Measurements from ENCODE around the gene DAAM2. TPM values are rescaled to one million over a fixed set of nuclear protein-coding genes. Genes with fewer than 3 reads are reported as not detected.

DAAM2 gene
- polyA plus RNA-seq, 1 of the 3 experiments (the other 2 are of a cell fraction) = 0.20 TPM

GRCh38 chr6:39806278-39806677 lies 14.1 kb downstream of the DAAM2 start:
- Histone ChIP-seq H2AFZ (ENCODE audit: low read depth) (no peak overlapping the region), H3K9me2 (no peaks in the 10 kb centered on the region), H3K9me3 (no peaks in the 10 kb centered on the region), H3F3A (replicated peaks; ENCODE audit: insufficient read depth) (no peaks in the 10 kb centered on the region), H3K27ac (ENCODE audit: low read depth in 2 of 2, low read length in 1 of 2) (no peak overlapping the region), H3K36me3 (replicated peaks in 1 of 2; ENCODE audit: control insufficient read depth in 1 of 2, insufficient read depth in 2 of 2, low read length in 1 of 2) (no peaks in the 10 kb centered on the region), H3K79me2 (ENCODE audit: insufficient read depth) (no peaks in the 10 kb centered on the region), H3K4me2 (no peak overlapping the region), H4K20me1 (ENCODE audit: insufficient read depth) (no peaks in the 10 kb centered on the region), H3K4me1 (ENCODE audit: control insufficient read depth in 1 of 2, insufficient read depth in 2 of 2, low read depth in 1 of 2, low read length in 1 of 2) (peaks cover 0 to 3% of the 10 kb centered on the region in 2 experiments; a peak in 1 of 4 replicates), H3K9ac (no peak overlapping the region), H3K4me3 (ENCODE audit: low read depth in 2 of 2, low read length in 1 of 2) (no peak overlapping the region), H3K27me3 (ENCODE audit: insufficient read depth) (peaks cover 6% of the 10 kb centered on the region)
- no peak for DNase-seq
- ChIA-PET CTCF (no interaction called here), POLR2A (no interaction called here)
- 31% methylated on average over 1 of the region's 1 CpG for WGBS (ENCODE audit: low lambda C conversion rate)
- no peak for TF ChIP-seq FOXJ3 (CRISPR knock-in tag; IDR thresholded peaks at IDR 0.05)
- no peak for TF ChIP-seq NRF1 (IDR thresholded peaks at IDR 0.05; ENCODE audit: low read depth, low read length)
- no peak for TF ChIP-seq RXRA (IDR thresholded peaks at IDR 0.05; ENCODE audit: borderline replicate concordance, low read depth)
- no peak for TF ChIP-seq GABPA (IDR thresholded peaks at IDR 0.05; ENCODE audit: low read depth)
- TF ChIP-seq FOXM1 (IDR thresholded peaks at IDR 0.05; ENCODE audit: low read depth) = no peak
- TF ChIP-seq CTCF (IDR thresholded peaks at IDR 0.05) = no peak
- no peak for TF ChIP-seq RAD21 (IDR thresholded peaks at IDR 0.05; ENCODE audit: low read length)
- TF ChIP-seq USF1 (IDR thresholded peaks at IDR 0.05; ENCODE audit: borderline replicate concordance, low read depth) = no peak
- no peak for TF ChIP-seq POLR2AphosphoS5 (IDR thresholded peaks at IDR 0.05; ENCODE audit: low read depth, low read length)
- no peak for TF ChIP-seq RFX5 (IDR thresholded peaks at IDR 0.05; ENCODE audit: low read length)
- no peak for TF ChIP-seq TAF1 (IDR thresholded peaks at IDR 0.05; ENCODE audit: borderline replicate concordance, low read depth, low read length)
- no peak for TF ChIP-seq SMC3 (IDR thresholded peaks at IDR 0.05; ENCODE audit: low read depth, low read length)

- TF ChIP-seq MXI1 (IDR thresholded peaks at IDR 0.05; ENCODE audit: low read depth, low read length) = no peak
- no peak for TF ChIP-seq USF1 (IDR thresholded peaks at IDR 0.05; ENCODE audit: borderline replicate concordance, low read depth)
- no peak for TF ChIP-seq GABPA (IDR thresholded peaks at IDR 0.05; ENCODE audit: low read depth)
- no peak for TF ChIP-seq PBX3 (IDR thresholded peaks at IDR 0.05)
- no peak for TF ChIP-seq YY1 (IDR thresholded peaks at IDR 0.05; ENCODE audit: low read depth)
- no peak for TF ChIP-seq CHD2 (IDR thresholded peaks at IDR 0.05; ENCODE audit: low read length, partially characterized antibody)
- TF ChIP-seq SMC3 (IDR thresholded peaks at IDR 0.05; ENCODE audit: low read depth, low read length) = no peak
- no peaks in the 10 kb centered on the region for H4K20me1 ChIP-seq (ENCODE audit: insufficient read depth)
- CTCF ChIA-PET = no interaction called here
- POLR2A ChIA-PET = no interaction called here
- no peaks in the 10 kb centered on the region for H3K36me3 ChIP-seq (replicated peaks in 1 of 2; ENCODE audit: control insufficient read depth in 1 of 2, insufficient read depth in 2 of 2, low read length in 1 of 2)
- DNase-seq = no peak
- no peak overlapping the region for H3K4me2 ChIP-seq
- H3K9me3 ChIP-seq = no peaks in the 10 kb centered on the region
- no peak overlapping the region for H2AFZ ChIP-seq (ENCODE audit: low read depth)
- H3K4me1 ChIP-seq (ENCODE audit: control insufficient read depth in 1 of 2, insufficient read depth in 2 of 2, low read depth in 1 of 2, low read length in 1 of 2) = peaks cover 0 to 3% of the 10 kb centered on the region in 2 experiments; a peak in 1 of 4 replicates
- no peak overlapping the region for H3K27ac ChIP-seq (ENCODE audit: low read depth in 2 of 2, low read length in 1 of 2)
- H3K4me3 ChIP-seq (ENCODE audit: low read depth in 2 of 2, low read length in 1 of 2) = no peak overlapping the region
- H3K27me3 ChIP-seq (ENCODE audit: insufficient read depth) = peaks cover 6% of the 10 kb centered on the region; the same call in 1 of the 2 replicates
- no peak overlapping the region for H3K9ac ChIP-seq
- no peaks in the 10 kb centered on the region for H3K79me2 ChIP-seq (ENCODE audit: insufficient read depth)
- 52% methylated on average over 3 of the region's 3 CpGs for WGBS (ENCODE audit: low lambda C conversion rate)
- no peaks in the 10 kb centered on the region for H3F3A ChIP-seq (replicated peaks; ENCODE audit: insufficient read depth)
- H3K9me2 ChIP-seq = no peaks in the 10 kb centered on the region
These were observed 16.2 kb downstream of the DAAM2 start for GRCh38 chr6:39808346-39808745.
